ENCODE measurements around the gene MBNL2. TPM values are rescaled to one million over a fixed set of nuclear protein-coding genes. Genes with fewer than 3 reads are reported as not detected.

MBNL2 gene
- total RNA-seq, 2 donors from 2014 or later: 106 to 139 TPM

DNA sequence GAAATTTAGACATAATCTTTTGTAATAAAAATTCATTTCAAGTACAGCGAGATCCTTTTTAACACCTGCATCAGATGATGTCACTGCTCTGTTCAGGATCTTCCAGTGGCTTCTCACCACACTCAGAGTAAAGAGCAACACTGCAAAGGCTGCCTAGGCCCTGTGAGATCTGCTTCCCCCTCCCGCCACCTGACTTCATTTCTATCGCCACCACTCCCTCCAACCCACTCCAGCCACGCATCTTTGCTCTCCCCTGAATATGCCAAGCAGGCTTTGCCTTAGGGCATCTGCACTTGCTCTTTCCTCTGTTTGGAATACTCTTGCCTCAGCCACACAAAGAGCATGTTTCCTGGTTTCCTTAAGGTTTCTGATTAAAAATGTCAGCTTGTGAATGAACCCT lies 58.3 kb downstream of the MBNL2 start:
- DNase-seq (ENCODE audit: low spot score): no peak
- intact Hi-C loops (cut with DNase I): loop anchor here (5.0 to 10.0 kb wide), 2 partner anchors 56 to 687 kb away; partner anchors contain the start of gene MBNL2 (in 1 of the 2)

- intact Hi-C loops (cut with DNase I): loop anchor here (5.0 to 10.0 kb wide), 2 partner anchors 56 to 686 kb away; partner anchors contain the start of gene MBNL2 (in 1 of the 2)
- DNase-seq (ENCODE audit: low spot score): no peak
Observed at GRCh38 chr13:97281028-97281427, 58.9 kb downstream of the MBNL2 start.

GRCh38 chr13:97282705-97283104 lies 60.6 kb downstream of the MBNL2 start:
- intact Hi-C loops (cut with DNase I): loop anchor here (5.0 to 10.0 kb wide), 2 partner anchors 58 to 685 kb away; partner anchors contain the start of gene MBNL2 (in 1 of the 2)
- no peak for DNase-seq (ENCODE audit: low spot score)

- DNase-seq (ENCODE audit: low spot score): no peak
- intact Hi-C loops (cut with DNase I): loop anchor here (5.0 to 10.0 kb wide), 2 partner anchors 59 to 683 kb away; partner anchors contain the start of gene MBNL2 (in 1 of the 2)
Observed at GRCh38 chr13:97283888-97284287, 61.8 kb downstream of the MBNL2 start.

GRCh38 chr13:97284558-97284957 lies 62.4 kb downstream of the MBNL2 start:
- DNase-seq (ENCODE audit: low spot score): no peak
- intact Hi-C loops (cut with DNase I): loop anchor here (5.0 to 10.0 kb wide), 2 partner anchors 60 to 683 kb away; partner anchors contain the start of gene MBNL2 (in 1 of the 2)

DNA sequence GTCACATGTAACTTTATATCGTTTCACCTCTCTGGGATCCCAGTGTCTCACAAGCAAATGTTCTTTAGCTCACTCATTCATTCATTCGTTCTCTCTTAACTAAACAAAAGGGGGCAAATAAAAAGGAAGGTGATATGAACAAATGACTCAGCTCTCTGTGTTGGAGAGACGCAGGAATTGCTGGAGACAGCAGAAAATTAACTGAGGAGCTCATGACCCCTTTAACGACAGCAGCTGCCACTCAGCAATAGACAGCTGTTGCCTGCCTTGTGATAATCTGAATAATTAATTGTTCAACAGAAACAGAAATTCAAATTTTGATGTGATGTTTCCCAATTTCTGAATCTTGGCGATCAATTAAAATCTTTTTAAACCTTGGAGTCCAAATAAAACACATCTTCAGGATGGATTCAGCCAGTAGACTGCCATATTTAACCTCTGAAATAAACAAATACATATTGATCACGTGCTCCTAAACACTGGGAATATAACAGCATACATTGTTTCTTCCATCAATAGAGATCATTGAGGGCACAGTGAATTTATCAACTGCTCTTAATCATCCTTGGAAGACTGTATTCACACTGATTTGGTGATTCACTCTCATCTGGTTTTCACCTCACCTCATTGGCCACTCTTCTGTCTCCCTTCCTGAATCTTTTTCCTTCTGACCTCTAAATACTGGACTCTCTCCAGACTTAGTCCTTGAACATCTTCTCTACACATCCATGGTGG lies 63.3 kb downstream of the MBNL2 start:
- intact Hi-C loops (cut with DNase I): loop anchor here in 1 of 2 donors (10.0 kb wide), 1 partner anchor 61 kb away; the partner anchor contains the start of gene MBNL2
- DNase-seq (ENCODE audit: low spot score): no peak

DNA sequence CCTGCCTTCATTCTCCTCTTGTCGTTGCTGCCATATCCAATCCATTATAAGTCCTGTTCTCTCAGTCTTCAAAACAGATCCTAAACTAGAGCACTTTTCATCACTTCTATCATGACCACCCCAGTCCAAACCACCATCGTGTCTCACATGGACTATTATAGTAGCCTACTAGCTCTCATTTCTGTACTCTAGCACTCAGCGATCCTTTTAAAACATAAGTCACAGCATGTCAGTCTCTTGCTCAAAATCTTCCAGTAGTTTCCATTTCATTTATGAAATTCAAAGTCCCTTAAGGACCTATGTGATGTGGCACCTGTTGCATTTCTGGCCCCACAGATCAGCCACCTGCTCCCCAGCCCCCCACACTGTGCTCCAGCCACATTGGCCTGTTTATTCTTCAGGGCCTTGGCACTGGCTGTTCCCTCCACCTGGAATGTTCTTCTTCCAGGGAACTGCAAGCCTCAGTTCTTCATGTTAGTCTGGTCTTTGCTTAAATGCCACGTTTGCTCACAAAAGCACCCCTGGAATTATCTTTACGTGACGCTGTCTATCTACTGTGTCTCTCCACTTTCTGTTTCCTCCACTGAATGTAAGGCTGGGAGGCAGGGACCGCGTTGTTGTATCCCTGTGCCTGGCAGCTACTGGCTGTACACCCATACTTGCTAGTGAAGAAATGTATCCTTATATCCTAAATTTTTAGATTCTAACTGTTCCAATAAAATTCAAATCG lies 64.3 kb downstream of the MBNL2 start:
- intact Hi-C loops (cut with DNase I): loop anchor here in 1 of 2 donors (10.0 kb wide), 1 partner anchor 62 kb away; the partner anchor contains the start of gene MBNL2
- DNase-seq (ENCODE audit: low spot score): no peak

DNA sequence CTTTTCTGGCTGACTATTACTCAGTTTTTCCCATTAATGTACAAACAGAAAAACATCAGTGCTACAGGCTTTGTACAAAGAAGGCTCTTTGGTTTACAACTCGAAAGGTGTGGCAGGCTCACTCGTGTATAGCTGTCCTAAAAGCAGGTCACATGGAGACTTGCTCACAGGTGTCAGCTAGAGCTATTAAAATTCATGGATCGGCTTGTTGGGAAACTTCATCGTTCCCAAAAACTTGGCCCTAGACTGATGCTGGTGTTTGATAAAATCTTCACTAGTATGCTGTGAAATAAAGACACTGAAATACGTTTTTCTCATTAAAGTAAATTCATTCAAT lies 64.9 kb downstream of the MBNL2 start:
- no peak for DNase-seq (ENCODE audit: low spot score)
- intact Hi-C loops (cut with DNase I): loop anchor here in 1 of 2 donors (10.0 kb wide), 1 partner anchor 62 kb away; the partner anchor contains the start of gene MBNL2

GRCh38 chr13:97288486-97288900 lies 66.4 kb downstream of the MBNL2 start:
- intact Hi-C loops (cut with DNase I): loop anchor here in 1 of 2 donors (10.0 kb wide), 1 partner anchor 64 kb away; the partner anchor contains the start of gene MBNL2
- no peak for DNase-seq (ENCODE audit: low spot score)

DNA sequence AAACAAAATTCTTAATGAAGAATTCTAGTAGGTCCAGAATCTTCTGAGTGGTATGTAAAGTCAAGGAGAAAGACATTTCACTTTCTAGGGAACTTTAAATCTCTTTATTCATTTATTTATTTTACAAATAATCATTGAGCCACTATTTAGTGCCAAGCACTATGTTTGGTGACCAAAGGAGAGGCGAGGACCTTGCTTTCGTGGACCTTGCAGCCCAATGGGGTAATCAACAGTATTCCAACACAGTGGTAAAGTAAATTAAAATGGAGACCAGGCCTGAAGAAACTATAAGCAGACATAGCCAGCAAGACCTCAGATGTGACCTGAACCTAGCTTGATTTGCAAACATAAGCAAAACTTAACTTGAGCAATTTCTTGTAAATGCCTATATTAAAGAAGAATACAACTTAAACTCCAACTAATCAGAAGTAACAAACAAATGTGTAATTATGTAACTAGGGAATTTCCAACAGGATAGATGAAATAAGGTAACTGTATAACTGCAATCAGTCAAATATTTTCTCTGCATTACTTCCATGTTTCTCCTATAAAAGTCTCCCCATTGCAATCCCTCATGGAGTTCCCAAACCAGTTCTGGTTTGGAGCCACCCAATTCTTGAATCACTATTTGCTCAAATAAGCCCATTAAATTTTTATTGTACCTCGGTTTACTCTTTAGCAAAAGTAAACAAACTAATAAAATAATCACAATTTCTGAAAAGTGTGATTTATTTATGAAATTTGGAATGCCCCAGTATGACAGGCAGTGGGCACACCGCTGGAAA lies 67.6 kb downstream of the MBNL2 start:
- DNase-seq (ENCODE audit: low spot score): no peak
- intact Hi-C loops (cut with DNase I): loop anchor here in 1 of 2 donors (10.0 kb wide), 1 partner anchor 65 kb away; the partner anchor contains the start of gene MBNL2

DNA sequence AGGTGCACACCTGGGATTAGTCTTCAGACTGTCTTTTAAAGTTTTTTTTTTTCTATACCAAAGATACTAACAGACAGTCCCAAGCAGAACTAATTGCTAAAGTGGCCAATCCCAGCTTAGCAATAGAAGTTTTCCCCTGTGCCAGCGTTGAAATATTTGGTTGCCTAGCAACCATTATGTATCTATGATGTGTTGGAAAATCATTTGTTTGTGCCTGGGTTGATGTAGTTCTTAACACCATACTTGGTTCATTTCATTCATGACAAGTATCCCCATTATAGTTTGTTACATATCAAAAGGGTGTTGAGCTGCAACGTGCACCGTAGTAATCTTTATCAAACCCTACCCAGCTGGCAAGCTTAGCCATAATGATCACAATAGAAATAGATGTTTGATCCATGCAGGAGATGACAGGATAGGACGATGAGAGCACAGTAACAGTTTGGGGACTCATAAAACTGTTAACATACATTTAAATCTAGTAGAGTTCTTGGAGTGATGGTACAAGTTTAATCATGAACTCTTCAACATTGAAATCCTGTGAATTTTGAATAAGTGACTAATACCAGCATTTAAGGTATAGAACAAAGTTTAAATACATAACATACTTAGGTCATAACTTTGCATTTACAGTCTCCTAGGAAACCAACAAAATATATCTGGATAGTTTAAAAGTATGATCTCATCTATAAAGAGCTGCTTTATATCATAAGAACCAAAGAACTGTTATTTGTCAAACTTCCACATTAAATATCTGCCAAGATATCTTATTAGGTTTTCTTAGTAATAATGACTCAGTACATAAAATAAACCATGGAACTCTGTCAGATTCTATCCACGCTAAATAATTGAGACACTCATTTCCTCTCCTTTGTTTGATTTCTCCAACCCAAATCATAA lies 73.4 kb downstream of the MBNL2 start:
- DNase-seq (ENCODE audit: low spot score): no peak
- intact Hi-C loops (cut with DNase I): loop anchor here in 1 of 2 donors (5.0 kb wide), 1 partner anchor 37 kb away; no protein-coding TSS in a partner anchor

- DNase-seq (ENCODE audit: low spot score): no peak
- intact Hi-C loops (cut with DNase I): loop anchor here in 1 of 2 donors (5.0 kb wide), 1 partner anchor 36 kb away; no protein-coding TSS in a partner anchor
Observed at GRCh38 chr13:97296740-97297139, 74.6 kb downstream of the MBNL2 start.

- DNase-seq (ENCODE audit: low spot score): no peak
- intact Hi-C loops (cut with DNase I): loop anchor here in 1 of 2 donors (5.0 kb wide), 1 partner anchor 33 kb away; no protein-coding TSS in a partner anchor
Observed at GRCh38 chr13:97298816-97299215, 76.7 kb downstream of the MBNL2 start.

DNA sequence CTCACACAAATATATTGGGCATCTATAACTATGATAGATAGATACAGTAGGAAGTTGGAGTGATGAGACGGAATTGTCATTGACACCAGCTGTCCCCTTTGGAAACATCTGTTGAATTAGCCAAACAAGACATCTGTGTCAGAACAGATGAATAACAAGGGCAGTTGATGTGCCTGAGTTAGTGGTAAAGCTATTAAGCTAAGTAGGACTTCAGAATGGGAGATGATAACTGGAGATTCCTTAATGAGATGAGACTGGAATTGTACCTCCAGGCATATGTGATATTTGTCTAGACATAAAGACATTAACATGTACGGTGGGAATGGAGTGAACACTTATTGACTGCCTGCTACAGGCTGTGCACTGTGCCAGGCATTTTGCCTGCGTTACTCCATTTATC lies 78.7 kb downstream of the MBNL2 start:
- intact Hi-C loops (cut with DNase I): no loop called here
- DNase-seq (ENCODE audit: low spot score): no peak

DNA sequence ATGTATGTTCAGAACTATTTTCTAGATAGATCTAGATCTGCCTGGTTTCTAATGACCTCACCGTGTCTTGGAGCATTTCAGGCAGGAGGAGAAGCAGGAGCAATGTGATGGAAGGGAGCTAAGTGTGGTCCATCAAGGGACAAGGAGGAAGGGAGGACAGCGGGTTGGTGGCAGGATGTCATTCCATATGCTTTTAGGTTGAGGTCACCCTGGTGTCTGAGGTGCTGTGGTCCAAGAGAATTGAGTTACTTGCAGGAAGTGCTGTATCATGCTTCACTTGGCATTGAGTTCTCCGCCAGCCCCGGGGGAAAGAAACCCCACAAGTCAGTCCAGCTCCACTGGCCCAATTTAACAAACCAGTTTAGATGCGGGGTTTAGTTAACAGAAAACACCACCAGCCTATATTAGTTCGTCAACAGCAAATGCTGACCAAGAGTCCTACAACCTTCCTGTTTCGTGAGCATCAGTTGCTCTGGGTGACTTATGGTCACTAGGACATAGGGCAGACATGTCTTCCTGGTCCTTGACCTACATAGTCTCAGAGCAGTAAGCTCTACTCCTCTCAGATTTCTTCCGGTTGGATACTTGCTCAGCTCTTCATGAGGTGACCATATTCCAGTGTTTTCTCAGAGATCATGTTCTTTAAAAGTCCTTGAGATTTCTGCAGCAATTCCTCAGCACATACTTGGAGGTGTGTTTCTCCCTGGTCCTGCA lies 79.4 kb downstream of the MBNL2 start:
- intact Hi-C loops (cut with DNase I): no loop called here
- DNase-seq (ENCODE audit: low spot score): no peak

- no peak for DNase-seq (ENCODE audit: low spot score)
- intact Hi-C loops (cut with DNase I): no loop called here
Observed at GRCh38 chr13:97302611-97303010, 80.5 kb downstream of the MBNL2 start.

DNA sequence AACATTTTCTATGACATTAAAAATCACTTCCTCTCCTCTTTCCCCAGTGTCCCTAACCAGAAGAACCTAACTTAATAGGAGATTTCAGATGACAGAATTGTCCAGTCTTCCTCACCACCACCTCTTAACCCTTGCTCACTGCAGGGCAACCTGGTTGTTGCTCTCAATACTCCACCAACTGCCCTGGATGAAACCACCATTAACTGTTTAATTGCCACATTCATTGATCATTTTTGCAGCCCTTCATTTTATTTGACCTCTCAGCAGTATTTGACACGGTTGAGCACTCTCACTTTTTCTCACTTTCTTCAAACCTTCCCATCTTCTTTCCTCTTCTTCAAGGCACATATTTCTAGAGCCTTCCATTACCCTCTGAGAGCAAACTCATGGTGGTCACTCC lies 84.0 kb downstream of the MBNL2 start:
- DNase-seq (ENCODE audit: low spot score): no peak
- intact Hi-C loops (cut with DNase I): no loop called here

Measured in posterior vena cava (tissue), 2 donors.